GM18867 (cell line): ENCODE data around the gene TMEM190.
A peak's percentile ranks its signal among the peaks of the same experiment; 100 is the strongest.
"Not testable (repeated sequence)": the region's sequence is repeated elsewhere in the genome, so short reads cannot be mapped to it uniquely, and the experiment has no call there.

ENCODE experiments used
- ATAC-seq: cut with Tn5 transposase; IDR thresholded peaks from one replicate; pipeline ENCODE4 v1.9.1; 2021; ENCODE audit warnings: mild to moderate bottlenecking, moderate library complexity; ENCODE audit not compliant: unreplicated experiment

Gene TMEM190

GRCh38 chr19:55376241-55376933 lies at the start of gene TMEM190:
TSS of gene TMEM190 (plus strand) at chr19:55376826. CDS start at chr19:55376854, 28 bp downstream.
- no peak for ATAC-seq

- ATAC-seq: not testable (repeated sequence)
Observed at GRCh38 chr19:55328774-55329318, 47.8 kb upstream of the TMEM190 start.

- not testable (repeated sequence) for ATAC-seq
Observed at GRCh38 chr19:55329791-55330190, 46.8 kb upstream of the TMEM190 start.

- ATAC-seq: no peak
Observed at GRCh38 chr19:55333870-55334269, 42.8 kb upstream of the TMEM190 start.

GRCh38 chr19:55336101-55336500 lies 40.5 kb upstream of the TMEM190 start:
- no peak for ATAC-seq

GRCh38 chr19:55339105-55339888 lies 37.3 kb upstream of the TMEM190 start, which contains the start of gene KMT5C:
TSS of gene KMT5C (plus strand) at chr19:55339876. CDS start at chr19:55341937, 2,061 bp downstream.
- ATAC-seq: peak; percentile 80

- no peak for ATAC-seq
Observed at GRCh38 chr19:55339889-55340783, 36.5 kb upstream of the TMEM190 start.

GRCh38 chr19:55340784-55341147 lies 35.9 kb upstream of the TMEM190 start:
- ATAC-seq: no peak

GRCh38 chr19:55341171-55341588 lies 35.4 kb upstream of the TMEM190 start:
- no peak for ATAC-seq

- no peak for ATAC-seq
Observed at GRCh38 chr19:55341595-55342531, 34.8 kb upstream of the TMEM190 start.

GRCh38 chr19:55344444-55344843 lies 32.2 kb upstream of the TMEM190 start:
- no peak for ATAC-seq

GRCh38 chr19:55345101-55345817 lies 31.4 kb upstream of the TMEM190 start:
- ATAC-seq: no peak

GRCh38 chr19:55345818-55346724 lies 30.6 kb upstream of the TMEM190 start:
- ATAC-seq: no peak

GRCh38 chr19:55346725-55347441 lies 29.7 kb upstream of the TMEM190 start:
- ATAC-seq: no peak

GRCh38 chr19:55347442-55348009 lies 29.1 kb upstream of the TMEM190 start:
- no peak for ATAC-seq

- no peak for ATAC-seq
Observed at GRCh38 chr19:55348317-55349034, 28.1 kb upstream of the TMEM190 start.
